Measurements from ENCODE around the gene ACTL10.

- TF ChIP-seq CTCF (IDR thresholded peaks at IDR 0.05) (no peak), ZFX (IDR thresholded peaks at IDR 0.05; ENCODE audit: borderline replicate concordance) (no peak)
Measured at GRCh38 chr20:33648396-33649004, 18.2 kb upstream of the ACTL10 start.
